ENCODE data around the gene SUMO4.

GRCh38 chr6:149359440-149359839, 40.6 kb upstream of the SUMO4 start:
- no peak for TF ChIP-seq POLR2AphosphoS5 (IDR thresholded peaks at IDR 0.05; ENCODE audit: low read depth, low read length)
- TF ChIP-seq POLR2A (IDR thresholded peaks at IDR 0.05; ENCODE audit: low read depth, low read length), result no peak
- TF ChIP-seq TAF1 (IDR thresholded peaks at IDR 0.05; ENCODE audit: borderline replicate concordance, low read depth, low read length), result no peak

Data from GM12892 (cell line).